T-helper 1 cell treated with Interleukin-12 subunit alpha and Interleukin-12 subunit beta and Interleukin-4 antibody, amounts not matched to agents 30 μg/mL and 1 μg/mL, for 36 hours (primary cell): ENCODE data around the gene SIVA1.

Experiments used
- H3K27ac Mint-ChIP-seq: one replicate; pipeline ENCODE4 v1.8.0; 2021; ENCODE audit warnings: mild to moderate bottlenecking, mixed read lengths
- H3K27me3 Mint-ChIP-seq: one replicate; pipeline ENCODE4 v1.8.0; 2021; ENCODE audit warnings: low read depth, mixed read lengths
- H3K36me3 Mint-ChIP-seq: one replicate; pipeline ENCODE4 v1.8.0; 2021; ENCODE audit warnings: low read depth, mixed read lengths
- H3K4me1 Mint-ChIP-seq: one replicate; pipeline ENCODE4 v1.8.0; 2021; ENCODE audit warnings: low read depth, mixed read lengths
- H3K4me3 Mint-ChIP-seq: one replicate; pipeline ENCODE4 v1.8.0; 2021; ENCODE audit warnings: mild to moderate bottlenecking, moderate library complexity, mixed read lengths
- H3K9me3 Mint-ChIP-seq: one replicate; pipeline ENCODE4 v1.8.0; 2021; ENCODE audit warnings: mixed read lengths

SIVA1 gene

GRCh38 chr14:104765517-104765916 is 12.6 kb downstream of the SIVA1 start:
- no peaks in the 10 kb centered on the region for H3K9me3 Mint-ChIP-seq
- H3K4me1 Mint-ChIP-seq = peaks cover 2% of the 10 kb centered on the region
- no peak overlapping the region for H3K27ac Mint-ChIP-seq
- H3K27me3 Mint-ChIP-seq = no peaks in the 10 kb centered on the region
- H3K4me3 Mint-ChIP-seq = no peak overlapping the region
- H3K36me3 Mint-ChIP-seq = peaks cover 5% of the 10 kb centered on the region

- H3K27me3 Mint-ChIP-seq = no peaks in the 10 kb centered on the region
- no peak overlapping the region for H3K27ac Mint-ChIP-seq
- peaks cover 2% of the 10 kb centered on the region for H3K4me1 Mint-ChIP-seq
- no peak overlapping the region for H3K4me3 Mint-ChIP-seq
- peaks cover 13% of the 10 kb centered on the region for H3K36me3 Mint-ChIP-seq
- peaks cover 5% of the 10 kb centered on the region for H3K9me3 Mint-ChIP-seq
Measured at GRCh38 chr14:104766256-104766862, 13.4 kb downstream of the SIVA1 start.

GRCh38 chr14:104766863-104767633 is 14.1 kb downstream of the SIVA1 start:
- Mint-ChIP-seq H3K4me1 (peaks cover 2% of the 10 kb centered on the region), H3K9me3 (peaks cover 5% of the 10 kb centered on the region), H3K27ac (no peak overlapping the region), H3K4me3 (no peak overlapping the region), H3K27me3 (no peaks in the 10 kb centered on the region), H3K36me3 (peaks cover 18% of the 10 kb centered on the region)

GRCh38 chr14:104767634-104767918 is 14.6 kb downstream of the SIVA1 start:
- Mint-ChIP-seq H3K9me3 (peaks cover 5% of the 10 kb centered on the region), H3K4me1 (peaks cover 2% of the 10 kb centered on the region), H3K36me3 (peaks cover 17% of the 10 kb centered on the region), H3K27ac (no peak overlapping the region), H3K27me3 (no peaks in the 10 kb centered on the region), H3K4me3 (no peak overlapping the region)

- H3K27ac Mint-ChIP-seq = peak overlapping the region; percentile 36
- peaks cover 22% of the 10 kb centered on the region for H3K36me3 Mint-ChIP-seq
- no peak overlapping the region for H3K4me3 Mint-ChIP-seq
- peaks cover 5% of the 10 kb centered on the region for H3K9me3 Mint-ChIP-seq
- no peaks in the 10 kb centered on the region for H3K27me3 Mint-ChIP-seq
- H3K4me1 Mint-ChIP-seq = peaks cover 2% of the 10 kb centered on the region
Measured at GRCh38 chr14:104768437-104769323, 15.7 kb downstream of the SIVA1 start.

- H3K9me3 Mint-ChIP-seq = peaks cover 5% of the 10 kb centered on the region
- H3K36me3 Mint-ChIP-seq = peaks cover 22% of the 10 kb centered on the region
- H3K27ac Mint-ChIP-seq = peak overlapping the region; percentile 31
- peaks cover 2% of the 10 kb centered on the region for H3K4me1 Mint-ChIP-seq
- H3K27me3 Mint-ChIP-seq = no peaks in the 10 kb centered on the region
- H3K4me3 Mint-ChIP-seq = no peak overlapping the region
Measured at GRCh38 chr14:104769324-104770071, 16.6 kb downstream of the SIVA1 start.

- Mint-ChIP-seq H3K9me3 (peaks cover 5% of the 10 kb centered on the region), H3K36me3 (peaks cover 22% of the 10 kb centered on the region), H3K4me1 (peaks cover 2% of the 10 kb centered on the region), H3K4me3 (no peak overlapping the region), H3K27ac (no peak overlapping the region), H3K27me3 (no peaks in the 10 kb centered on the region)
Measured at GRCh38 chr14:104770072-104770579, 17.2 kb downstream of the SIVA1 start.

GRCh38 chr14:104770851-104771272 is 17.9 kb downstream of the SIVA1 start:
- Mint-ChIP-seq H3K27ac (no peak overlapping the region), H3K36me3 (peaks cover 22% of the 10 kb centered on the region), H3K4me3 (no peak overlapping the region), H3K4me1 (peaks cover 2% of the 10 kb centered on the region), H3K9me3 (peaks cover 5% of the 10 kb centered on the region), H3K27me3 (no peaks in the 10 kb centered on the region)

GRCh38 chr14:104771374-104771773 is 18.4 kb downstream of the SIVA1 start:
- Mint-ChIP-seq H3K9me3 (peaks cover 5% of the 10 kb centered on the region), H3K4me1 (peaks cover 2% of the 10 kb centered on the region), H3K27ac (no peak overlapping the region), H3K27me3 (no peaks in the 10 kb centered on the region), H3K36me3 (peaks cover 25% of the 10 kb centered on the region), H3K4me3 (no peak overlapping the region)

- no peak overlapping the region for H3K27ac Mint-ChIP-seq
- peaks cover 2% of the 10 kb centered on the region for H3K4me1 Mint-ChIP-seq
- H3K27me3 Mint-ChIP-seq = no peaks in the 10 kb centered on the region
- peaks cover 28% of the 10 kb centered on the region for H3K36me3 Mint-ChIP-seq
- no peak overlapping the region for H3K4me3 Mint-ChIP-seq
- peaks cover 5% of the 10 kb centered on the region for H3K9me3 Mint-ChIP-seq
Measured at GRCh38 chr14:104771918-104772706, 19.2 kb downstream of the SIVA1 start.

- no peak overlapping the region for H3K27ac Mint-ChIP-seq
- H3K36me3 Mint-ChIP-seq = peaks cover 28% of the 10 kb centered on the region
- H3K9me3 Mint-ChIP-seq = peaks cover 5% of the 10 kb centered on the region
- peaks cover 2% of the 10 kb centered on the region for H3K4me1 Mint-ChIP-seq
- H3K4me3 Mint-ChIP-seq = no peak overlapping the region
- H3K27me3 Mint-ChIP-seq = no peaks in the 10 kb centered on the region
Measured at GRCh38 chr14:104772707-104773504, 20.0 kb downstream of the SIVA1 start.

- no peak overlapping the region for H3K27ac Mint-ChIP-seq
- peaks cover under 1% of the 10 kb centered on the region for H3K4me1 Mint-ChIP-seq
- no peak overlapping the region for H3K4me3 Mint-ChIP-seq
- H3K27me3 Mint-ChIP-seq = no peaks in the 10 kb centered on the region
- peaks cover 5% of the 10 kb centered on the region for H3K9me3 Mint-ChIP-seq
- peaks cover 28% of the 10 kb centered on the region for H3K36me3 Mint-ChIP-seq
Measured at GRCh38 chr14:104773505-104774452, 20.8 kb downstream of the SIVA1 start.
